Ovary (tissue), 3 donors: ENCODE measurements around the gene IFFO2.

ENCODE experiments used
- EP300 ChIP-seq: sonication (generic); formaldehyde crosslinking; IDR thresholded peaks from one replicate; pipeline ENCODE4 v1.6.1; 2017; ENCODE audit warnings: antibody characterized with exemption
- POLR2A ChIP-seq: fragments of 450-650 bp; IDR thresholded peaks from one replicate; pipeline ENCODE4 v1.6.1; 2017; ENCODE audit warnings: antibody characterized with exemption, mild to moderate bottlenecking, moderate library complexity
- TF ChIP-seq, protein P1 (sequence below), 3 donors: fragments of 450-650 bp in 2 of 3; fragments of 200-600 bp in 1 of 3; IDR thresholded peaks; one replicate each; pipeline versions ENCODE4 v1.5.1 to v1.8.0; 2016 to 2022; ENCODE audit warnings: antibody characterized with exemption in 3 of 3, mild to moderate bottlenecking in 1 of 3
- donor health status: DM: no; HTN: no; CAD: no.

DNA sequence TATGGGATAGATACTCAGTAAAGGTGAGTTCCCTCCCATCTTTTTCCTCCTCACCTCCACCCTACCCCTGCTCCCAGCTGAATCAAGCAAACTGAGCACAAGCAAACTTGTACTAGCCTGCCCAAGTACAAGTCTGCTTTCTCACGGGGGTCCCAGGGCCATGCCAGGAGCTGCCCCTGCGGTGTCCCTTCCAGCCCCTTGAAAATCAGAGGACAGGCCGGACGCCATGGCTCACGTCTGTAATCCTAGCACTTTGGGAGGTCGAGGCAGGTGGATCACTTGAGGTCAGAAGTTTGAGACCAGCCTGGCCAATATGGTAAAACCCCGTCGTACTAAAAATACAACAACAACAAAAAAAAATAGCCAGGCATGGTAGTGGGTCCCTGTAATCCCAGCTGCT lies 17.5 kb upstream of the IFFO2 start:
- TF ChIP-seq, protein P1, sequence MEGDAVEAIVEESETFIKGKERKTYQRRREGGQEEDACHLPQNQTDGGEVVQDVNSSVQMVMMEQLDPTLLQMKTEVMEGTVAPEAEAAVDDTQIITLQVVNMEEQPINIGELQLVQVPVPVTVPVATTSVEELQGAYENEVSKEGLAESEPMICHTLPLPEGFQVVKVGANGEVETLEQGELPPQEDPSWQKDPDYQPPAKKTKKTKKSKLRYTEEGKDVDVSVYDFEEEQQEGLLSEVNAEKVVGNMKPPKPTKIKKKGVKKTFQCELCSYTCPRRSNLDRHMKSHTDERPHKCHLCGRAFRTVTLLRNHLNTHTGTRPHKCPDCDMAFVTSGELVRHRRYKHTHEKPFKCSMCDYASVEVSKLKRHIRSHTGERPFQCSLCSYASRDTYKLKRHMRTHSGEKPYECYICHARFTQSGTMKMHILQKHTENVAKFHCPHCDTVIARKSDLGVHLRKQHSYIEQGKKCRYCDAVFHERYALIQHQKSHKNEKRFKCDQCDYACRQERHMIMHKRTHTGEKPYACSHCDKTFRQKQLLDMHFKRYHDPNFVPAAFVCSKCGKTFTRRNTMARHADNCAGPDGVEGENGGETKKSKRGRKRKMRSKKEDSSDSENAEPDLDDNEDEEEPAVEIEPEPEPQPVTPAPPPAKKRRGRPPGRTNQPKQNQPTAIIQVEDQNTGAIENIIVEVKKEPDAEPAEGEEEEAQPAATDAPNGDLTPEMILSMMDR (IDR thresholded peaks at IDR 0.05) = no peak
- no peak for TF ChIP-seq EP300
- TF ChIP-seq POLR2A = no peak
